GM11168 (cell line): ENCODE results near the gene ESPNL.
"Not testable (repeated sequence)": the region's sequence is repeated elsewhere in the genome, so short reads cannot be mapped to it uniquely, and the experiment has no call there.

Source experiments
- in situ Hi-C: fragments of 300-500 bp; cut with MboI; formaldehyde crosslinking; loops from one replicate; pipeline ENCODE4 v1.12.0; 2022; ENCODE audit warnings: low sequenced_read_pairs; ENCODE audit not compliant: unreplicated experiment

ESPNL gene

DNA sequence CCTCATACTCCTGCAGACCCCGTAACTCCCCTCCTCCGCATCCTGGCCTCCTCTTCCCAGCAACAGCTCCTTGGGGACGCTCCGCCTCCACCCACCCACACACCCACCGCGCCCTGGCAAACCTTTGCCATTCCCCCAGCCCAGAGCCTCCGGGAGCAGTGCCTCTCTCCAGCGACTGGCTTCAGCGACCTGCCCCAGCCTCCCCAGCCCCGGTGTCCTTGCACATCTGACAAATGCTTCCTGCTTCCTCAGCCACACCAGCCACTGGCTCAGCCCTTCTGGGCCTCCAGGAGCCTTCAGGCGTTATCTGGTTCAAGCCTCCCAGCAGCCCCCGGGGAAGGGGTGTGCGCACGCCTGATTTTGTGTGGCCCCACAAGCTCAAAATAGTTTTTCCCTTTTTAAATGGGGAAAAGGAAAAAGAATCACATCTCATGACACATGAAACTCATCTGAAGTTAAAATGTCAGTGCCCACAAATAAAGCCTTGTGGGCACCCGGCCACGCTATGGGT is 14.2 kb downstream of the ESPNL start:
- in situ Hi-C loops, result no loop called here

GRCh38 chr2:238114851-238115660 is 14.9 kb downstream of the ESPNL start:
- in situ Hi-C loops, result no loop called here

DNA sequence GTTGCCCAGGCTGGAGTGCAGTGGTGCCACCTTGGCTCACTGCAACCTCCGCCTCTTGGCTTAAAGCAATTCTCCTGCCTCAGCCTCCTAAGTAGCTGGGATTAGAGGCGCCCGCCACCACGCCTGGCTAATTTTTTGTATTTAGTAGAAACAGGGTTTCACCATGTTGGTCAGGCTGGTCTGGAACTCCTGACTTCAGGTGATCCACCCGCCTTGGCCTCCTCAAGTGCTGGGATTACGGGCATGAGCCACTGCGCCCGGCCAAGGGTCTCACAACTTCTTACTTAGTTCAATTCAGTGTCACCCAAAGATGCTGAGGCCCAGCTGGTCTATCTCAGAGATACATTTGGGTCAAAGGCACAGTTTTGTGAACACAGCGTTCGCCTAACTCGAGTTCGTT is 15.6 kb downstream of the ESPNL start:
- in situ Hi-C loops, result not testable (repeated sequence)

- in situ Hi-C loops, result no loop called here
Measured at GRCh38 chr2:238116298-238117198, 16.4 kb downstream of the ESPNL start.

- in situ Hi-C loops, result no loop called here
Measured at GRCh38 chr2:238117199-238118154, 17.3 kb downstream of the ESPNL start.

DNA sequence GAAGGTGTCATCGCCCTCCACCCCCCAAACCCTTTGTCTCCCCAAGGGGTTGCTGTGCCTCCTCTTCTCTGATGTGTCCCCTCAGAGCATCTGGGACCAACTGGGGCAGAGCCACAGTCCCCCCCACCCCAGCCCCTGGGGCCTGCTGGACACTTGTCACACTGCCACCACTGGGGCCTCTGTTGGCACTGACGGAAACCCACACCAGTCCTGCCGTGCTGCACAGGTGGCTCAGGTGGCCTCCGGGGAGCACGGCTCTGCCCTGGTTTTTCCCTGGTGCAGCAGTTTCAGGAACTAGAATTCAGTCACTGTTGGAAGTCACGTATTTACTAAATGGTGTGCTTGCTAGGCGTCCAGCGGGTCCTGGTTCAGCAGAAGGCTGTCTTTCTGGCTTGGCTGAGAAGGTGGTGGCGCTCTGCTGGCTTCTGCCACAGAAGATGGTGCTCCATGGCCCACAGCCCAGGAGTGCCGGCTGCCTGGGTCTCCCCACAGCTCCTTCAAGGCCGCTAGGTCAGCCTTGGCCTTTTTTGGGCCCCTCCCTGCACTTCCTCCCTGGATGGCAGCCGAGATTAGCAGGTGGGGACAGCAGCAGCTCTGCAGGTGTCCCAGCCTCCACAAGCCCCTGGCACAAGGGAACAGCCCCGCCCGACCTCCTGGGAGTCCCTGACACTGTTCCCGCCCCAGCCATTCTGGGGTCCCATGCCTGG is 19.8 kb downstream of the ESPNL start:
- in situ Hi-C loops, result no loop called here

- in situ Hi-C loops, result no loop called here
Measured at GRCh38 chr2:238120463-238121298, 20.5 kb downstream of the ESPNL start.

DNA sequence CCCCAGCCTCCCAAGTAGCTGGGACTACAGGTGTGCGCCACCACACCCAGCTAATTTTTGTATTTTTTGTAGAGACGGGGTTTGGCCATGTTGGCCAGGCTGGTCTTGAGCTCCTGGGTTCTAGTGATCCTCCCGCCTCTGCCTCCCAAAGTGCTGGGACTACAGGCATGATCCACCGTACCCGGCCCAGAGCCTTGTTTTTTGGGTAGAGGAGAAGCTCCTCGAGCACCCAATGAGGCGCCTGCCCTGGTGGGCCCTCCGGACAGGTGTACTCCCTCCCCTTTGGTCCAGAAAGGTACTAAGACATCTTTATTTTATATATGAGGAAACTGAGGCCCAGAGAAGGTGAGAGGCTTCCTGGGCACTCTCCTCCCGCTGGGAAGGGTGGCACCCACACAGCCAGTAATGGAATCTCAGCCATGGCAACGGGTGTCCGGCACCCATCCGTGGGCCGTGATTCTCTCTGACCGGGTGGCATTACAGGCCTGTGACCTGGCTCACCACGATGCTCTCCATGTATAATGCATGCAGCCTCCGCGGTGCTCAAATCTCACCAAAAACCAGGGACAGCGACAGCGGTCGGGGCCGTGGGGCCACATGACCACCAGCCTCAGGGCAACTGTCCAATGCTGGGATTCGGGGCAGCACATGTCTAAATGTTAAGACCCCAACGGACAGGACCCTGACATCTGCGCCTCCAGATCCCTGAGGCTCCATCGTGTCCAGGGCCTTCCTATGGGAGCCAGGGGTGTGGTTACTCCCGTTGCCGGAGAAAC is 21.6 kb downstream of the ESPNL start:
- in situ Hi-C loops, result no loop called here

DNA sequence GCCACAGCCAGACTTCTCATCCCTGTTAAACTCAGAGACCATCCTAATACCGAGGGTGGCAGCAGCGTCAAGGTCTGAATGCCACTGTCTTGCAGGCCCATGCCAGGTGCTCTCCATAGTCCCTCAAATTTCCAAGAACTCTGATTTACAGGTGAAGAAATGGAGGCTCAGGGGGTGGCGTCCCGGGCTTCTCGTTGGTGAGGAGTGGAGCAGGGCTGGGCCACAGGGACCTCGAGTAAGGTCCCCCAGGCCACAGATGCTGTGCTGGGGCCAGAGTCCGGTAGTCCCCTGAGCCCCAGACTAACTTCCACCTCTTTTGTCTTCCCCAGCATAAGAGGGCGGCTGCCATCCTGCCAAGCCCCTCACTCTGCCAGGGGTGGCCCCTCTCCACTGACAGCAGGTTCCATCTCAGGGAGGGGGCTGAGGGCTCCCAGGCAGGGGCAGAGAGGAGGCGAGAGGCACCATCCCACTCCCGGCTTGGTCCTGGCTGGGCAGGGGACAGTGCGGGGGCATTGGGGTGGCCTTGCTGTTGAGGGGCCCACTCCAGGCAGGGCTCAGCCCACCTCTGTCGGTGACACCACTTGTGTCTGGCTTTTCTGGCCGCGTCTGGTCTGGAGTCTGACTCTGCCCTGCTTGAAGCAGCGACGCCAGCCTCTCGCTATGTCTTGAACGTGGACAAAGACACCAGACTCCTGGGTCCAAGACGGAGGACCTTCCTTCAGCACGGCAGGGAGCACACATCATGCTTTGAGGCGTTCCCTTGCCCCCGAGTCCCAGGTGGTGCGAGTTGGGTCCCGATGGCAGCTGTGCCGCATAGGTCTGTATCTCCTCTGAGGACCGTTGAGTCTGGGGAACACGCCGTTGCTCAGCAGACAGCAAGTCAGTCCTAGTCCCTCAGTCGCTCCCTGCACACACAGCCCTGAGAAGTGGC is 22.4 kb downstream of the ESPNL start:
- in situ Hi-C loops, result no loop called here

DNA sequence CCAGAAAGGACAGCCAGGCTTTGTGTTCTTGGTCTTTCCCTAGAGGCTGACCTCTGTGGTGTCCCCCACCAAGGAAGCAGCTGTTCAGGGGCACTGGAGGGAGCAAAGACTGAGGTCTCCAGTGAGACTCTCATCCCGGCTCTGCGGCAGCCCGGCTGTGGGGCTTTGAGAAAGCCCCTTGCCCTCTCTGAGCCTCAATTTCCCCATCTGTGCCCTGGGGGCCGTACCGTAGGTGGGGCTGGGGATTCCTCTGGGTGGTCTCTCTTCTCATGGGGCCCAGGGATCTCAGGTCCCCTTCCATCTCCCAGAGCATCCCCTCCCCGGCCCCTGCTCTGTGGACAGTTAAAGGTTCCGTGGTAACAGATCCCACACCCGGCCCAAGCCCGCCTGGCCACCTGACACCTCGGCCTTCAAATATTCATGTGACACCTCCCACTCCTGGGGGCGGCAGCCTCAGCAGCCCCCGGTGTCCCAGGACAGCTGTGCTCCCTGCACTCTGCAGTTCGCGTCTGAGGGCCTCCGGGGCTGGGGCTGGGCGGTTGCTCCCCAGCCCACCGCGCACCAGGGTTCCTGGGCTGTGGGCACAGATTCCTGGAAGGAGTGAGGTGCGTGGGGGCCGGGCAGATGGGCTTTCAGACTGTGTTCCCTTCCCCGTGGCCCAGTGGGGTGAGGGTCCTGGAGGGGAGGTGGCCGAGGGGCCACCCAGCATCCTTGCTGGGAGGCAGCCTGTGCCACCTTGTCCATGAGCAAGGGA is 23.3 kb downstream of the ESPNL start:
- in situ Hi-C loops, result no loop called here

DNA sequence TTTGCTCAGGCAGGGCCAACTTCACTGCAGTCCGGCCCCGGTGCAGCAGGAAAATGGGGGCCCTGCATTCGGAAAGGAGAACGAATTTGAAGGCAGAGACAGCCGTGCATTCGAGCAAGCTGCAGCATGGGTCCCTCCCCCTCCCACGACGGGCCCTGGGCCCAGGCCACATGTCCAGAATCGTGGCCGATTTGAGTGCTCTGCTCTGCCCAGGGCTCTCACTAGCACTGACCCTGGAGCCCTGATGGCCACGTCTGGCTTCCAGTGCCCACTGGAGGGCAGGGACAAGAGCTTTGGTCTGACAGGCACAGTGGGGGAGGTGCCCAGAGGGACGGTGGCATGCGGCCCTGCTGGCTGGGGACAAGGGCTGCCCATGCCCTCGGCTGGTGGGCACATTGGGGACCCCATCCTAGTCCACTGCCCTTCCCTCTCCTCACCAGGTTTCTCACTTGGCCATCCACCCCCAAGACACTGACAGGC is 23.9 kb downstream of the ESPNL start:
- in situ Hi-C loops, result no loop called here

DNA sequence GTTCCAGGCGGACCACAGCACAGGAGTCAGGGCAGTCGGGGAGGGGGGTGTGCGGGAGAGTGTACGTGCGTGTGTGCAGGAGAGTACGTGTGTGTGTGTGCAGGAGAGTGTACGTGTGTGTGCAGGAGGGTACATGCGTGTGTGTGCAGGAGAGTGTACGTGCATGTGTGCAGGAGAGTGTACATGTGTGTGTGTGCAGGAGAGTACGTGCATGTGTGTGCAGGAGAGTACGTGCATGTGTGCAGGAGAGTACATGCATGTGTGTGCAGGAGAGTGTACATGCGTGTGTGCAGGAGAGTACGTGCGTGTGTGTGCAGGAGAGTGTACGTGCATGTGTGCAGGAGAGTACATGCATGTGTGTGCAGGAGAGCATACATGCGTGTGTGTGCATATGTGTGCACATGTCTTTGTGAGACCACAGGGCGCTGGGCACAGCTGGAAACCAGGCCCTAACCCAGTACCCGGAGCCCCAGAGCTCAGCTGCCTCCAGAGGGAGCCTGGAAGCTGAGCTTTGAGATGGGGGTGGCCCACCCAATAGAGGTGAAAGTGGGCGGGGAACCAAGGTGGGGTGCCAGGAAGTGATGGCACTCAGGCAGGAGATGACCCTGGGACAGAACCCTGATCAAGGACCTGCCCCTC is 24.5 kb downstream of the ESPNL start:
- in situ Hi-C loops, result no loop called here

DNA sequence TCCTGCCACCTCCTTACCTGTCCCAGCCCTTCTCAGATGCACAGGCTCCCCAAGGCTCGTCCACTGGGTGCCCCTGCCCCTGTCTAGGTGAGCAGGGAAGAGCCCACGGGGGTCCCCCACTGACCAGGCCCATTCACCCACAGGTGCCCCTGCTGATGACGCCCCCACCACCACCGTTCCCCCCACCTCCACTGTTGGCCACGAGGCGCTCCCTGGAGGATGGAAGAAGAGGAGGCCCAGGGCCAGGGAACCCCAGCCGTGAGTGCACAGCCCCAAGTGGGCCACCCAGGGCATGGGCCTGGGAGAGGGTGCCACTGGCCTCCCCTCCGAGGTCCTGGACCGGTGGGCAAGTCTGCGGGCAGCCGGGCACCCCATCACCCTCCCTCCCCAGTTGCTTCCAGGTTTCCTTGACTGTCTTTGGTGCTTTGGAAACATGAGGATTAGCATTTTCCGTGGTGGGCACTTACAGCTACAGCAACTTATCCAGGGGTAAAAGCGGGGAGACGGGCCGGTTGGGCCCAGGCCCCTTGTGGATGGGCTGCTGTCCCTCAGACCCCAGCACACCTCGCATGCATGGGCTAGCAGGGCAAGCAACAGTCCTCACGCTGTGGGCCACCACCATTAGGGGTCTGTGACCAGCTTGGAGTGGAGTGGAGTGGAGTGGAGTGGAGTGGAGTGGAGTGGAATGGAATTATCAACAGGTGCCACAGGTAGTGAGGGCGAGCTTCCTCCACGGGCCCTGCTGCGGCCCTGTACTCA is 25.2 kb downstream of the ESPNL start:
- in situ Hi-C loops, result no loop called here

GRCh38 chr2:238126338-238126737 is 26.2 kb downstream of the ESPNL start:
- in situ Hi-C loops, result no loop called here

DNA sequence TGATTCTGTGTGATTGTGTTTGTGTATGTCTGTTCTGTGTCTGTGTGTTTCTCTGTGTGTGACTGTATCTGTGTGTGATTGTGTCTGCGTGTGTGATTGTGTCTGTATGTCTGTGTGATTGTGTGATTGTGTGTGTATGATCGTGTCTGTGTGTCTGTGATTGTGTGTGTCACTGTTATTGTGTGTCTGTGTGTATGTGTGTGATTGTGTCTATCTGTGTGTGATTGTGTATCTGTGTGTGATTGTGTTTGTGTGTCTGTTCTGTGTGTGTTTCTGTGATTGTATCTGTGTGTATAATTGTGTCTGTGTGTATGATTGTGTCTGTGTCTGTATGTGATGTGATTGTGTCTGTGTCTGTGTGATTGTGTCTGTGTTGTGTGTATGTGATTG is 26.6 kb downstream of the ESPNL start:
- in situ Hi-C loops, result no loop called here
